GM19239 (cell line): ENCODE data around the gene MALL.
A peak's percentile ranks its signal among the peaks of the same experiment; 100 is the strongest.
"Not testable (repeated sequence)": the region's sequence is repeated elsewhere in the genome, so short reads cannot be mapped to it uniquely, and the experiment has no call there.

Experiments
- DNase-seq: peaks from one replicate; pipeline ENCODE4 v3.0.0; 2011; ENCODE audit warnings: low spot score; ENCODE audit not compliant: insufficient read length
- FAIRE-seq: peaks from 2 replicates; lab custom pipeline; 2011; peaks lifted over from hg19 to GRCh38; lab: Jason Lieb, UNC

MALL gene

DNA sequence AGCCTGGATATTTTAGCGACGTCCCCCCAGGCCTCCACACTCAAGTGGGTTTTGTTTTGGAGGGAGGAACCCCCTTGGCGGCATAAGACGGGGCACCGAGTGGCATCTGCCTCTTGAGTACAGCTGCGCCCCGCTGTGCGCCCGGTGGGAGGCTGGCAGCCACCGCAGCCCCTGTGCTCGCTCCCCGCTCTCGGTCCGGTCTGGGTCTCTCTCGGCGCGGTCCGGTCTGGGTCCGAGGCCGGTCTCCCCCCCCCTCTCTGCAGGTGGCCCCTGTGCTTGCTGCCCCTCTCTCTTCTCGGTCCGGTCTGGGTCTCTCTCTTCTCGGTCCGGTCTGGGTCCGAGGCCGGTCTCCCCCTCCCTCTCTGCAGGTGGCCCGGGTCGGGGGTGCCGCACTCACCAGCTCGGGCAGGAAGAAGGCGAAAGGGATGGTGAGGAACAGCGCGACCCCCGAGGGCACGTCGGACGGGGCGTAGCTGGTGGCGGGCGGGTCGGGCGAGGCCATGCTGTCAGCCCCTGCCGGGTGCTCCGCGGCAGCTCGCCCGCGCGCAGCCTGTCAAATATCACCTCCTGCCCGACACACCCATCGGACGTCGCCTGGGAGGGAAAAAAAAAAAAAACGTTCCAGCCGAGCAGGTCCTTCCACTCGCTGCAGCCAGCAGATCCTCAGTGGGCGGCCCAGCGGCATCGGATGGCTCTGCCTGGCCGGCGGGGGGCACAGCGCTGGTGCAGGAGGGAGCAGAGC is at the start of gene MALL:
TSS of gene MALL (minus strand) at position 532 of the 742 bp plus-strand sequence. CDS start at position 502, 30 bp downstream.
- FAIRE-seq = no peak

DNA sequence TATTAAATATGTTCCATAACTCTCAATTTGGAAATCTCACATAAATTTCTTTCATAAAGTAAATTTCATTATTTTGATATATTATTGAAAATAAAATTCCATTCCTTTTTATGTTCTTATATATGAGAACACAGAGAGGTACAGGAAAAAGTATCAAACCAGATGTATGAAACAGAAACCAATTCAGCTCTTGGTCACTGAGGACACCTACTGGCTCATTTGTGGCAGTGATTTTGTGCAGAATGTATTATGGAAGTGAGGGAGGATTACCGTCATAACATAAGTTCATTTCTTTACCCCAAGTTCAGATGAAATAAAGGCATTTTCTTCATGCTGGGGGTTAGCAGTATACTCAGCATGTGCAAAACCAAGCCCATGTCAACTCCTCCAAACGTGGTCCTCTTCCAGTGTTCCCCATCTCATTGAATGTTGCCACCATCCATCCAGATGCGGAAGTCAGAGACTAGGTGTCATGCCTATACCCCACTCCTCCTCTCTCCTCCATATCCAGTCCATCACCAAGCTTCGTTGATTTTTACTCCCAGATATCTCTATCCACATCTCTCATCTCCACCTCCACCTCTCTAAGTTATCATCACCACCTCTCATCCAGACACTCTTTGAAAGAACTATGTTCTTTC is 41.7 kb upstream of the MALL start:
- DNase-seq = peak; percentile 3
- peak; percentile 75 for FAIRE-seq

More for the DNA sequence above, at the start of gene MALL:
- DNase-seq = no peak

DNA sequence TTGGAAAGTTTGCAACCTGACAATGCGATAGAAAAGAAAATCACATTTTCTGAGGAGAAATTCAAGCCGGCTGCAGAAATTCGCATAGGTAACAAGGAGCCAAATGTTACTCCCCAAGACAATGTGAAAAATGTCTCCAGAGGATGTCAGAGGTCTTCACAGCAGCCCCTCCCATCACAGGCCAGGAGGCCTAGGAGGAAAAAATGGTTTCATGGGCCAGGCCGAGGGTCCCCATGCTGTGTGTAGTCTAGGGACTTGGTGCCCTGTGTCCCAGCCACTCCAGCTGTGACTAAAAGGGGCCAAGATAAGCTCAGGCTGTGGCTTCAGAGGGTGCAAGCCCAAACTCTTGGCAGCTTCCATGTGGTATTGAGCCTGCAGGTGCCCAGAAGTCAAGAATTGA is 39.2 kb upstream of the MALL start:
- DNase-seq, FAIRE-seq: not testable (repeated sequence)

DNA sequence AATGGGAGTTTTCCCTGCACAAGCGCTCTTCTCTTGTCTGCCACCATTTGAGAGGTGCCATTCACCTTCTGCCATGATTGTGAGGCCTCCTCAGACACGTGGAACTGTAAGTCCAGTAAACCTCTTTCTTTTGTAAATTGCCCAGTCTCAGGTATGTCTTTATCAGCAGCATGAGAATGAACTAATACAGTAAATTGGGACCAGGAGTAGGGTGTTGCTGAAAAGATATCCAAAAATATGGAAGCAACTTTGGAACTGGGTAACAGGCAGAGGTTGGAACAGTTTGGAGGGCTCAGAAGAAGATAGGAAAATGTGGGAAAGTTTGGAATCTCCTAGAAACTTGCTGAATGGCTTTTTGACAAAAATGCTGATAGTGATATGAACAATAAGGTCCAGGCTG is 38.6 kb upstream of the MALL start:
- FAIRE-seq, DNase-seq: not testable (repeated sequence)

DNA sequence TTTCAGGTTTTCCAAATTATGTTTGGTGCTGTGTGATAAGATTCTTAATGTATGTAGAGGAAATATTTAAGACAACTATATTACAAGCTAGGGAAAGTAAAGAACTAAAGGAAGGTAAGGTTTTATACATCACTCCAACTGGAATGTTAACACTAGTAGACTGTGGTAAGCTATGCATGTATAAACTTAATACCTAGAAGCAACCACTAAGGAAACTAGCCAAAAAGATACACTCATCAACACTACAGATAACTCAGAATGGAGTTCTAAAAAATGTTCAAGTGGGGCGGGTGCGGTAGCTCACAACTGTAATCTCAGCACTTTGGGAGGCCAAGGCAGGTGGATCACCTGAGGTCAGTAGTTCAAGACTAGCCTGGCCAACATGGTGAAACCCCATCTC is 37.8 kb upstream of the MALL start:
- FAIRE-seq (no peak), DNase-seq (no peak)

DNA sequence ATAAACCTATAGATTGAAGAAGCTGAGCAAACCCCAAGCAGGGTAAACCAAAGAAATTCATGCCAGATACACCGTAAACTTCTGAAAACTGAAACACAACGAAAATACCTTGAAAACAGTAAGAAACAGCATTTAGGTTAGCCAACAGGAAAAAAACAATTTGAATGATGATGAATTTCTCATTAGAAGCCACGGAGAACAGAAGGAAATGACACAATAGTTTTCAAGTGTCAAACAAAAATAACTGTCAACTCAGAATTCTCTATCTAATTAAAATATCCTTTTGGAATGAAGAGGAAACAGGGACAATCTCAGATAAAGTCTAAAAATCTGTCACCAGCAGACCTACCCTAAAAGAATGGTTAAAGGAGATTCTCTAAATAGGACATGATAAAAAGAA is 37.3 kb upstream of the MALL start:
- DNase-seq (no peak), FAIRE-seq (no peak)

DNA sequence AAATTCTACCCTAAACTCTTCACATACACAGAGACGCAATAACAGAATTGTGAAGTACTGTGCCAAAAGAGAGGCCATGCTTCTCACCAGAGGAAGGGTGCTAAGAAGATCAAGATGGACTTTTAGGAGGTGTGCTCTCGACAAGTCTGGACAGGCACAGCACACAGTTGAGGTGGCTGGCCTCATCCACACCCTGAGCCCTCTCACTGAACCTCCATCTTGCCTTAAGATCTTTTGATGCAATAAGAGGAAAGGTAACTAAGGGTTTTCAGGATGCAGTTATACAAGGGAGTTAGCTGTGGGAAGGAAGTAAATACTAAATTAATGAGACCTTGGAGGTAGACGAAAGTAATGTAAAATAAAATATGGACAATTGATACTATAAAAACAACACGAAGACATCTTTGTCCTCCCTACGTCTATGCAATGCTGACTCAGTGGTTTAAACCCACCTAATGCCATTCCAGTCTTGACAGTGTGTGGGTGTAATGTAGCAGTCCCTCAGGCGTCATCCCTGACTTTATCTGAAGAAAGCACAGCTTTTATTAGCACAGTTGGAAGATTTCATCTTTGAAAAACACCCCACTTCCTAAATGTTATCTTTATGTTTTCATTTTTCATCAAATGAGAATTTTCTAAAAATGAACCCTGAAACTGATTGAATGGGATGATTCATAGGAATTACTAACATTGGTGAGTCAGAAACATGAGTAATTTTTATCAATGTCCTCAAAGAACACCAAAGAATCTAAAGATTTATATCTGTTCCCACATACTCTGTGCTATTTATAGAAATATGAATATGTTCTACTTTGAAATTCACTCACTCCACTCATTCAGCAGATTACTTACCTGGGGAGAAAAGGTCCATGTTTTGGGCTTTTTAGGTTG is 34.0 kb upstream of the MALL start:
- FAIRE-seq (no peak), DNase-seq (no peak)

DNA sequence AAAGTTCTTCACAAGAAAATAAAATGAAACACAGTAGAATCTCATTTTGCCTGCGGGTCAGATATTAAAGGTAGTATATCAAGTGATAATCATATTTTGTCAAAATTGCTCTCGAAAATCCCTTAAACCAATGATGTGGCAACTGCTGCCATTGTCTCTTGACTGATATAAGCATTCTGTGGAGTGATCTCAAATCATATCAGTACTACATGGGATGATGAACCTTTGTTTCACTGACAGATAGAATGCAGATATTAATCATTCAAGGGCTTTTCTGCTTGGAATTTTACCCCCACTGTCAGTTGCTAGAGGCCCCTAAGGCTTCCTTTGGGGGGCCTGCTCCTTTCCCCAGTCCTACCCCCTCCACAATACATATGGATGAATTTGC is 31.3 kb upstream of the MALL start:
- DNase-seq = no peak
- FAIRE-seq = no peak

DNA sequence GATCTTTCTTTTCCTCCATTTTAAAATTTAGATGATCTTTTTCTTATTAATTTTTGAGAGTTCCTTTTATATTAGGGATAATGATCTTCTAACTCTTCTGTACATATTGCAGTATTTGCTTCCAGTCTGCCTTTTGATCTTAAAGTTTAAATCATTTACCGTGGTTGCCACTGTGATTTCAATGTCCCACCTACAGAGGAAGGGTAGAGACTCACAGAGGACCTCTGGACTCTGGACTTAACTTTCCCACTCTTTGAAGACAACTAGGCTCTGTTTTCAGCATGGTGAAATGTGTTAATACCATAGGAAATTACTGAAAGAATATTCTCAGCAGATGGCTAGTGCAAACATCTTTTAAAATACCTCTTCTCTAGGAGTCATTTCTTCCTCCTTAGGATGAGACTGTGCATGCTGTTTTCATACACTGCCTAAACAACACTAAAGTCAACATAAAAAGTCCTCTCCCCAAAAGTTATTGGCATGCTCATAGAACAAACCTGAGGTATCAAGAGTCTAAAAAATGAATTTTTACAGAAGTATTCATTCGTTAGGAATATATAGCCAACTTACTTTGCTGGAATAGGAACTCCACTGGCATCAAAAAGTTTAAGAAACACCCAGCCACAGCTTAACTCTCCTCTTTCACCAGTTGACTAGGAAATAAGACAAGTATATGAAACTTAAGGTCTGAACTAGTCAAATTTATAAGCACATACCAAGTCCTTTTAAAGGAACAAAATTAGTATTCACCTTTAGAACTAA is 30.7 kb upstream of the MALL start:
- FAIRE-seq = no peak
- DNase-seq = no peak

DNA sequence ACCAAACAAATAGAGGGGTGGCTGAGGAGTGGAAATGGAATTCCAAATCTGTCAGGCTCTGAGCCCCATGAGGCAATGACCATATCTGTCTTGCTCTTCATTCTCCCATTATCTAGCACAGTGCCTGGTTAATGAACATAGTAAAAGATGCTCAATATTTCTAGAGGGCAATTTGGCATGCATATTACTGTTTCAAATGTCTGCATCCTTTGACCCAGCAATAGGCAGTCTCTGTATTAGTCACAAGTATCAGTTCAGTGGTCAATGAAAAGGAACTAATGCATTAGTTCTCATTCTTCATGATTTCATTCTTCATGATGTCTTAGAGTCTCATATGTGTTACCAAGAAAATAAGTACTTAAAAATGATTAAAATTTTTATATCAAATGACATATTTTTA is 28.4 kb upstream of the MALL start:
- FAIRE-seq (no peak), DNase-seq (no peak)

DNA sequence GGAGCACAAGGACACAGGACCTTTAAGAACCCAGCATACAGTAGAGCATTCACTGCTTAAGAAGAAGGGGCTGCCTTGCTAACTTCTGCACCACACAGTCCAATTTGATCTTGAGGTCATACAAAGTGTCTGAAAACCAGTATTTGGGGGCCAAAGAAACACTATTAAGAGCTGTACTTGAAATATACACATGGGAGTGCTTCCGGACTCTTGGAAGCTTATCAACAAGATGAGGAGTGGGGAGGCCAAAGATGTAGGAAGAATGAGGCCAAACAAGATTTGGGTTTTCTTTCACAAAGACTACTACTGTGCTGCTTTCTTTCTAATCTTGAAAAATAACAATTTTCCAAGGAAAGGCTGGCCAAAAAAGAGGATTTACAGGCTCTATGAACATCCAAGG is 24.8 kb upstream of the MALL start:
- FAIRE-seq (no peak), DNase-seq (no peak)

DNA sequence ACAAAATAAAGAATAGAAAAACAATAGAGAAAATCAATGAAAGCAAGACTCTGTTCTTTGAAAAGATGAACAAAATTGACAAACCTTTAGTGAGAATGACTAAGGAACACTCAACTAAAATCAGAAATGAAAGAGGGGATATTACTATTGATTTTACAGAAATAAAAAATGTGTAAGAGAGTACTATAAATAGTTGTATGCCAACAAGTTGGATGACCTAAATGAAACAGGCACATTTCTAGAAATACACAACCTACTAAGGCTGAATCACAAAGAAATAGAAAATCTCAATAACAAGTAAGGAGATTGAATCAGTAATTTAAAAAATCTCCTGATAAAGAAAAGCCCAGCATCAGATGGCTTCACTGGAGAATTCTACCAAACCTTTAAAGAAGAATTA is 18.4 kb upstream of the MALL start:
- DNase-seq (no peak), FAIRE-seq (no peak)

DNA sequence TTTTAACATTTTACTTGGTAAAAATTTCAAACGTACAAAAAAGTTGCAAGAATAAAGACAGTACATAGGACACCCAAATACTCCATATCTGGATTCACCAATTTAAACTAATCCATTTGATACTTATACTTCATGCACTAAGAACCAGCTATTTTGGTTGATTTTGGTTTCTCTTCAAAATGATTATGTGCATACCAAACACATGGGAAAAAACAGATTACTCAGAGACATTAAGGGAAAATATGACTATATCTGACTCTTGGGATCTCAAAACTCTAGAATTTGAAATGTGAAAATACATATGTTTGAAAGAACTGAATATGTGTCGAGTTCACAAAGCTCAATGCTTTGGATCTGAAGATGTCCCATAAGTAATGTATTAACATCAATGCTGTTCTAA is 15.5 kb upstream of the MALL start:
- no peak for FAIRE-seq
- DNase-seq = no peak

DNA sequence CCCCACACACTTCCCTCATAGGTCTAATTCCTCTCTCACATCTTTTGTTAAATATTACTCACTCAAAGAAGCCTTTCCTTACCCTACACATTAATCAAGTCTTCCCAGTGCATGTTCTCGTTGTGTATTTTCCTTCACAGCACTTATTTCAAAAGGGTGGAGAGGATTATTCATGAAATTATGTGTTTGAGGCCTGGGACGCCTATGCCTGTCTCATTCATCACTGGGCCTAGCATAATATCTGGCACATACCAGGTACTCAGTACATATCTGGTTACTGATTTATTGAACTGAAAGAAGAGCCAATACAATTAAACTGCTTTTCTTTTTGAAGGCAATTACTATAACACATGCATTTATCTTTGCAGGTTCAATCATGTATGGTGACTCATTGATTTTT is 15.1 kb upstream of the MALL start:
- DNase-seq (no peak), FAIRE-seq (no peak)

DNA sequence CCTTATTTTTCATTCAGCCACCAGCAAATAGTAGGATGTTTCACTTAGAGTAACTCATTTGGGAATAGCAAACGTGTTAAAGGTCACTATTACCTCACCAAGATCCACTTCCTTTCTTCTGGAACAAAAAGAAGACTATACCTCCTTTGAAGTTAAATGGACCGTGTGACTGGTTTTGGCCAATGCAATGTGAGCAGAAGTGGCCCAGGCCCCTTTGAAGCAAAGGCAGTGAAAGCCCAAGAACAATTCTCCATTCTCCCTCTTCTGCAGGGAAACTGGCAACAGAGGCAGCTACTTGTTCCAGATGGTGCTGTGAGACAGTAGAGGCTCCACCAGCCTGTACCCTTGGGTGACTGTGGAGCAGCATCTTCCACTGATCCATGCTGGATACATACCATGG is 11.3 kb upstream of the MALL start:
- DNase-seq (no peak), FAIRE-seq (no peak)

DNA sequence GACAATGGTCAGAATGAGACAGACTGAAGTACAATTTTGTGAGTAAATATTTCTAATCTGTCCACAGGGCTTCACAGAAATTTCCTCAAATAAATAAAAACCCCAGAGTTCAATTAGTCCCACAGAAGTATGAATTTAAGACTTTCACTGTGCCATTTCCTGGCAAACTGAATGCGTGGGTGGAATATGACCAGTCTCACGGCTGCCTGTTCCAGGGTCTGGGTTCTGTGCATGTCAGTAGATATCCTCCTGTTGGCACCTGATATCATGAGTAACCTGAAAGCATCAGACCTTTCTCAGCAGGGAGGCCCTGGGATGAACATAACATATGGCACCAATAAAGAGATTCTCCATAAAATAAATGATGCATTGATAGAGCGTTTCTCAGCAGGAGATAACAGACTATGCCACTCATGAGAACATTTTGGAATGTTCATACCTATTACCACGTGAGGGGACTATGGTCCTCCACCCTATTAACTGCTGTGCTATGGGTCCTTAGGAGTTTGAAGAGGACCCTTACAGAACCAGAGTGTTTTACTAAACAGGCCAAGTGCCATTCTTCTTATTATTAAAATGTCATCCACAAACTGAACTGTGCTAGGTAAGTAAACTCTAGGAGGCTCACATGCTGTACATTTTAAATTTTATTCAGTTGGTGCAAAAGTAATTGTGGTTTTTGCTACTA is 10.6 kb upstream of the MALL start:
- no peak for FAIRE-seq
- no peak for DNase-seq

DNA sequence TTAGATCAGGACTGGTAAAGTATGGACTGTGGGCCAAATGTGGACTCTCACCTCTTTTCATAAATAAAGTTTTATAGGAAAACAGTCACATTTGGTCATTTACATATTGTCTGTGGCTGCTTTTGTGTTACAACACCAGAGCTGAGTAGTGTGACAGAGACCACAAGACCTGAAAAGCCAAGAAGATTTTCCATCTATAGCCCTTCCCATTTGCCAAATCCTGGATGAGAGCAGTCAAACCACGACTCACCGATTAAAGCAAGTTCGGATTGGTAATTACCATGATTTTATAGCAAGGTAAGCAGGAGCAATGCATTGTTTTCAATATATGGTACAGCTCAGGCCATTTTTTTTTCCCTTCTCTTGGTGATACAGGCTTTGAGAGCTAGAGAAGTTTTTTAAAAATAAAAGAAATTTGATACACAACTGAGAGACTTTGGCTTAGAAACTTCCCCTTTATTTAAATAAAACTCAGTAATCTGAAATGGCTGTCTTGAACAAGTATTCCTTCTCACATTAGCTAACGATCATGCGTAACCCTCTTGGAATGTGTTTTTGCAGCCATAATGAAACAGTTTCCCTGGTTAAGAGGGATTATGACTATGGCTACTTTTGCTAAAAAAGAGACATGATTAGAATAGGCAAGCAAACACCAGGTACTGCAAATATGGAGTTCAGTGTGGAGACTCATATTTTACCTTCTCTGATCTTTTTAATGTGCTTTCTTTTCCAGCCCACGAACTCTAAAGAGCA is 9.5 kb upstream of the MALL start:
- FAIRE-seq (no peak), DNase-seq (no peak)

DNA sequence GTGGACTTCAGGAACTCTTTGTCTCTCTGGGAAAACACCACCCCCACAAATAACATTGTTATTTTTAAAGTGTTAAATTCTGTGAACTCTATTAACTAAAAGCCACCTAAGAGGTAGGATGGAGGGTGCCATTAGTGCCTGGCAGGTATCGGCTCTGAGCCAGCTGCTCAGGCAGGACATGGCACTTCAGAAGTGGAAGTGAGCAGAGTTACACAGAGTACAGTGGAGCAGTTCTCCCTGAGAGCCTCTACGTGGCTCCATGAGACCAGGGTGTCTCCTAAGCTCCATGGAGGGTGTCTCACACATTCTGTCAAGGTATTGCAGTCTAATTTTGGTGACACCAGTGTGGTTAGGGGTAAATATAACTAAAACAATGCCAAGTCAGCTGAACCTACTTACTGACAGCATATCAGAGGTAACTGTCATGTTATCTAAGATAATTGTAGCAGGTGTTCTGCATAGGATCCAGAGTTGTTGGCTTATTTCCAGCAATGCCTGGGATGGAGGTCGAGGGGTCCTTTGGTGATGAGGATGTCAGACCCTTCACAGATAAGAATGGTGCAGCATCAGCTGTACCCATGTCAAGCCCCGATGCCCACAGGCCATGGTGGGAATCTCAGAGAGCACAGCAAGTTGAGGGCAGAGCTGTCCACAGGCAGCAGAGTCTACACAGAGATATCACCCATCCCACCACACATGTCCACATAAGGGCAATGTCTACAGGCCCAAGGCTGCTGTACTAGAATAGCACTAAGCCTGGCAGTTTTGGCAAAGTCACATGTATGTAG is 8.6 kb upstream of the MALL start:
- FAIRE-seq (no peak), DNase-seq (no peak)
